ENCODE results near the gene FOXQ1.

GRCh38 chr6:1267057-1267732 is 44.7 kb upstream of the FOXQ1 start:
- TF ChIP-seq CTCF (IDR thresholded peaks at IDR 0.05) (no peak), EZH2 (IDR thresholded peaks at IDR 0.05) (no peak)
